Endothelial cell of umbilical vein (primary cell): ENCODE results near the gene TAS2R41. TPM values are rescaled to one million over a fixed set of nuclear protein-coding genes. Genes with fewer than 3 reads are reported as not detected.

Experiments used
- BruUV-seq: library from RNA; stranded (reverse); fragments of 400-500 nt; replicated peaks from 2 replicates; lab custom pipeline; 2021; lab: Mats Ljungman, UMichigan
- CTCF ChIA-PET: fragments of 300-600, 350-600 bp; sonication (Branson Sonifier 250); formaldehyde crosslinking; loops from one replicate; lab custom pipeline; 2021; ENCODE audit warnings: antibody characterized with exemption, inconsistent platforms; lab: Charles Lee
- POLR2A ChIA-PET: fragments of 300-600, 350-600 bp; sonication (Branson Sonifier 250); formaldehyde crosslinking; loops from one replicate; lab custom pipeline; 2021; ENCODE audit warnings: antibody characterized with exemption, inconsistent platforms; lab: Charles Lee
- DNase-seq: peaks from one replicate; pipeline ENCODE4 v3.0.0-alpha.2; 2011; ENCODE audit warnings: low read depth, low spot score
- FAIRE-seq: peaks from 2 replicates; lab custom pipeline; 2011; peaks lifted over from hg19 to GRCh38; lab: Jason Lieb, UNC
- H2AFZ ChIP-seq: 2 replicates; pipeline ENCODE4 v1.6.0; 2012; ENCODE audit warnings: low read depth, low read length, control low read depth, inconsistent platforms
- H3K27ac ChIP-seq: 2 replicates; pipeline ENCODE4 v1.5.1; 2011; ENCODE audit warnings: low read depth, mild to moderate bottlenecking, control low read depth, low read length, moderate library complexity; ENCODE audit not compliant: insufficient read depth
- H3K27me3 ChIP-seq, 2 experiments: 2 replicates each; pipeline versions ENCODE4 v1.6.0 to v1.6.1; 2011; ENCODE audit warnings: low read length in 2 of 2, mixed read lengths in 1 of 2; ENCODE audit not compliant: control insufficient read depth in 2 of 2, insufficient read depth in 2 of 2
- H3K36me3 ChIP-seq, 2 experiments: 2 replicates in 1 of 2; 3 replicates in 1 of 2; pipeline ENCODE4 v1.5.1; 2011; ENCODE audit warnings: low read length in 2 of 2, mild to moderate bottlenecking in 1 of 2, moderate library complexity in 1 of 2; ENCODE audit not compliant: control insufficient read depth in 2 of 2, insufficient read depth in 2 of 2; ENCODE audit errors: extremely low read depth in 1 of 2
- H3K4me1 ChIP-seq: 3 replicates; pipeline ENCODE4 v1.5.1; 2011; ENCODE audit warnings: mild to moderate bottlenecking, low read length; ENCODE audit not compliant: control insufficient read depth, insufficient read depth; ENCODE audit errors: extremely low read depth
- H3K4me2 ChIP-seq: 2 replicates; pipeline ENCODE4 v1.6.1; 2011; ENCODE audit warnings: low read length, control low read depth, mixed read lengths; ENCODE audit not compliant: insufficient read depth
- H3K4me3 ChIP-seq, 3 experiments: fragments of 200-600 bp in 1 of 3; sonication (generic), shearing (Covaris generic) in 1 of 3; replicated peaks in 1 of 3; 2 replicates each; pipeline ENCODE4 v1.5.1; 2011 to 2016; ENCODE audit warnings: control low read depth in 3 of 3, low read length in 3 of 3, mild to moderate bottlenecking in 2 of 3, inconsistent platforms in 1 of 3, low read depth in 1 of 3, moderate library complexity in 1 of 3; ENCODE audit not compliant: insufficient read depth in 1 of 3
- H3K79me2 ChIP-seq: 2 replicates; pipeline ENCODE4 v1.6.0; 2012; ENCODE audit warnings: low read length, inconsistent platforms; ENCODE audit not compliant: control insufficient read depth, insufficient read depth
- H3K9ac ChIP-seq: replicated peaks from 2 replicates; pipeline ENCODE3; 2011; ENCODE audit warnings: low read length, control low read depth; ENCODE audit not compliant: insufficient read depth; ENCODE audit errors: extremely low read depth
- H3K9me1 ChIP-seq: replicated peaks from 3 replicates; pipeline ENCODE4 v1.6.0; 2011; ENCODE audit warnings: mild to moderate bottlenecking, low read length; ENCODE audit not compliant: control insufficient read depth, insufficient read depth; ENCODE audit errors: extremely low read depth
- H3K9me3 ChIP-seq: replicated peaks from 2 replicates; pipeline ENCODE4 v1.5.1; 2012; ENCODE audit warnings: low read length, inconsistent platforms; ENCODE audit not compliant: control insufficient read depth, insufficient read depth
- H4K20me1 ChIP-seq: replicated peaks from 2 replicates; pipeline ENCODE3; 2011; ENCODE audit warnings: mild to moderate bottlenecking, low read length; ENCODE audit not compliant: control insufficient read depth, insufficient read depth; ENCODE audit errors: extremely low read depth
- EZH2 ChIP-seq: IDR thresholded peaks from 2 replicates; pipeline ENCODE4 v1.6.1; 2012; ENCODE audit warnings: borderline replicate concordance, low read depth, mild to moderate bottlenecking, moderate library complexity, low read length, inconsistent platforms; ENCODE audit not compliant: severe bottlenecking
- FOS ChIP-seq: IDR thresholded peaks from 2 replicates; pipeline ENCODE4 v1.6.1; 2011; ENCODE audit warnings: mild to moderate bottlenecking, low read length, moderate library complexity, borderline replicate concordance; ENCODE audit not compliant: insufficient read depth
- GATA2 ChIP-seq: IDR thresholded peaks from 2 replicates; pipeline ENCODE4 v1.7.0; 2011; ENCODE audit warnings: low read depth, mild to moderate bottlenecking, moderate library complexity, mixed read lengths, low read length; ENCODE audit not compliant: insufficient read length, insufficient read depth
- JUN ChIP-seq: IDR thresholded peaks from 2 replicates; pipeline ENCODE4 v1.6.1; 2011; ENCODE audit warnings: borderline replicate concordance, low read depth; ENCODE audit not compliant: insufficient read length, insufficient read depth
- MYC ChIP-seq: IDR thresholded peaks from one replicate; pipeline ENCODE4 v1.6.1; 2011; ENCODE audit warnings: mild to moderate bottlenecking, low read depth, low read length
- POLR2A ChIP-seq: IDR thresholded peaks from 2 replicates; pipeline ENCODE4 v1.6.1; 2012; ENCODE audit warnings: low read depth, mild to moderate bottlenecking, control low read depth, low read length
- POLR2AphosphoS5 ChIP-seq: IDR thresholded peaks from 2 replicates; pipeline ENCODE4 v1.6.1; 2012; ENCODE audit warnings: low read depth, mild to moderate bottlenecking, control low read depth, low read length, moderate library complexity; ENCODE audit not compliant: insufficient read depth
- dilution Hi-C: fragments of 300-500 bp; cut with MboI; formaldehyde crosslinking; loops from one replicate; pipeline ENCODE4 v1.15.0; 2019; ENCODE audit warnings: low sequenced_read_pairs; ENCODE audit not compliant: extremely low pct_ligation_motif_present
- intact Hi-C: fragments of 100-400 bp; cut with micrococcal nuclease; formaldehyde crosslinking; loops from one replicate; pipeline ENCODE4 v1.10.0; 2022
- polyA plus RNA-seq, 4 experiments: library from polyadenylated mRNA; depleted of rRNA in 3 of 4; stranded (reverse) in 3 of 4; unstranded in 1 of 4; fragments of >200 nt; gene quantifications; 2 replicates each; pipeline versions ENCODE4 v1.2.1 to v1.2.3, GENCODE V29; 2011 to 2012; ENCODE audit warnings: missing spikeins in 1 of 4
- total RNA-seq: library from RNA; stranded (reverse); gene quantifications from 2 replicates; pipeline ENCODE4 v1.2.3, GENCODE V29; 2021
- TF ChIP-seq, protein P1 (sequence below), 2 donors: IDR thresholded peaks; 1 replicate in 1 of 2; 2 replicates in 1 of 2; pipeline ENCODE4 v1.5.1; 2011; ENCODE audit warnings: low read length in 2 of 2, mild to moderate bottlenecking in 2 of 2, moderate library complexity in 2 of 2, control low read depth in 1 of 2, inconsistent platforms in 1 of 2, low read depth in 1 of 2; ENCODE audit not compliant: insufficient read depth in 1 of 2; ENCODE audit errors: extremely low read depth in 1 of 2
- TF ChIP-seq, protein P2 (sequence below): IDR thresholded peaks from 2 replicates; pipeline ENCODE4 v1.6.1; 2011; ENCODE audit not compliant: insufficient read depth, insufficient read length

Gene TAS2R41
- total and polyA plus RNA-seq, 2 donors (not counting 3 experiments of a cell fraction or from before 2014, with no cell fraction given), result not detected

DNA sequence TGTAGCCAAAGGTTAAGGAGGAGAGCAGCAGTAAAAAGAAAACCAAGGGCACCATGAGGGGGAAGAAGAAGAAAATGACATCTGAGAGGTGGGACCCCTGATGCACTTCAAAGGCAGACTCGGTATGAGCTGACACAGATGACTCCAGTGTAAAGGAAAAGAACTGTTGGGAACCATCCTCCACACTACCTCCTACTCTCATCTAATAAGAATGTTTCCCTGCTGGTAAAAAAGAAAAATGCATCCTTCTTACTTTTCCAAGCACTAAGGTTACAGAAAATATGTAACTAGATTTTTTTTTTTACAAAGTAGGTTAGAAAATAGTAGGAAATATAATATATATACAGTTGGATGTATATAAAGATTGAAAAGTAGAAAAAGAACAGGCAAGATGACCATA is 16.9 kb downstream of the TAS2R41 start:
- dilution Hi-C loops (no loop called here), intact Hi-C loops (loop anchor here (5.0 kb wide), 2 partner anchors 112 to 252 kb away; partner anchors contain the start of gene ZYX)
- no peak overlapping the region for H3K9ac ChIP-seq
- CTCF ChIA-PET, result no interaction called here
- POLR2A ChIA-PET, result no interaction called here
- no peak overlapping the region for H3K27ac ChIP-seq
- no peak for DNase-seq
- no peaks in the 10 kb centered on the region for H3K79me2 ChIP-seq
- no peak overlapping the region for H3K4me2 ChIP-seq
- H4K20me1 ChIP-seq, result no peaks in the 10 kb centered on the region
- no peak overlapping the region for H3K4me3 ChIP-seq
- H3K27me3 ChIP-seq, result no peaks in the 10 kb centered on the region
- H3K4me1 ChIP-seq, result peaks cover 66% of the 10 kb centered on the region
- H3K9me1 ChIP-seq, result no peaks in the 10 kb centered on the region
- FAIRE-seq, result no peak
- no peak overlapping the region for H2AFZ ChIP-seq
- H3K9me3 ChIP-seq, result no peaks in the 10 kb centered on the region
- BruUV-seq, result no TSS peak
- H3K36me3 ChIP-seq, result no peaks in the 10 kb centered on the region
- no peak for TF ChIP-seq FOS
- TF ChIP-seq, protein P1, sequence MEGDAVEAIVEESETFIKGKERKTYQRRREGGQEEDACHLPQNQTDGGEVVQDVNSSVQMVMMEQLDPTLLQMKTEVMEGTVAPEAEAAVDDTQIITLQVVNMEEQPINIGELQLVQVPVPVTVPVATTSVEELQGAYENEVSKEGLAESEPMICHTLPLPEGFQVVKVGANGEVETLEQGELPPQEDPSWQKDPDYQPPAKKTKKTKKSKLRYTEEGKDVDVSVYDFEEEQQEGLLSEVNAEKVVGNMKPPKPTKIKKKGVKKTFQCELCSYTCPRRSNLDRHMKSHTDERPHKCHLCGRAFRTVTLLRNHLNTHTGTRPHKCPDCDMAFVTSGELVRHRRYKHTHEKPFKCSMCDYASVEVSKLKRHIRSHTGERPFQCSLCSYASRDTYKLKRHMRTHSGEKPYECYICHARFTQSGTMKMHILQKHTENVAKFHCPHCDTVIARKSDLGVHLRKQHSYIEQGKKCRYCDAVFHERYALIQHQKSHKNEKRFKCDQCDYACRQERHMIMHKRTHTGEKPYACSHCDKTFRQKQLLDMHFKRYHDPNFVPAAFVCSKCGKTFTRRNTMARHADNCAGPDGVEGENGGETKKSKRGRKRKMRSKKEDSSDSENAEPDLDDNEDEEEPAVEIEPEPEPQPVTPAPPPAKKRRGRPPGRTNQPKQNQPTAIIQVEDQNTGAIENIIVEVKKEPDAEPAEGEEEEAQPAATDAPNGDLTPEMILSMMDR (IDR thresholded peaks at IDR 0.05; ENCODE audit: extremely low read depth in 1 of 2, insufficient read depth in 1 of 2, low read depth in 1 of 2, low read length in 2 of 2), result no peak
- TF ChIP-seq POLR2A, result no peak
- no peak for TF ChIP-seq GATA2
- no peak for TF ChIP-seq MYC
- no peak for TF ChIP-seq EZH2
- TF ChIP-seq, protein P2, sequence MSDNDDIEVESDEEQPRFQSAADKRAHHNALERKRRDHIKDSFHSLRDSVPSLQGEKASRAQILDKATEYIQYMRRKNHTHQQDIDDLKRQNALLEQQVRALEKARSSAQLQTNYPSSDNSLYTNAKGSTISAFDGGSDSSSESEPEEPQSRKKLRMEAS, result no peak
- no peak for TF ChIP-seq JUN
- TF ChIP-seq POLR2AphosphoS5, result no peak
